GM21737 (cell line): ENCODE data around the gene ERAP2.
A peak's percentile ranks its signal among the peaks of the same experiment; 100 is the strongest.
"Not testable (repeated sequence)": the region's sequence is repeated elsewhere in the genome, so short reads cannot be mapped to it uniquely, and the experiment has no call there.

Experiments
- ATAC-seq: cut with Tn5 transposase; IDR thresholded peaks from one replicate; pipeline ENCODE4 v1.9.1; 2021; ENCODE audit warnings: mild to moderate bottlenecking, moderate library complexity; ENCODE audit not compliant: unreplicated experiment

Gene ERAP2

DNA sequence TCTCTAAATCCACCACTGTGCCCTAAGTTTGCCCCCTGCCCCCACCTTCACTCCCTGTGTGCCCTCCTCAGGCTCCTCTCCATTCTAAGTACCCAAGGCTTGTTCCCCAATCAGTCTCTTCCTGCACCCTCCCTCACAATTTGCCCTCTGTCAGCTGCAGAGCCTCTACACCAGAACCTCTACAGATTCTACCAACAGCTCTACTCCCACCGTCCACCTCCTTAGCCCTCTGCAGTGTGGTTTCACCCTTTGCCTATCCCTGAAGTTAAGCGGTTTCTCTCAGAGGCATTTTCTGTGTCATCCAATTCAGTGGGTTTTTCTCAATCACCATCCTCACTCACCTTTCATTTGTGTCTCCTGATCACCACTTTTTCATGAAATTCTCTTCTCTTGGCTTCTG lies 13.2 kb upstream of the ERAP2 start:
- ATAC-seq: no peak

DNA sequence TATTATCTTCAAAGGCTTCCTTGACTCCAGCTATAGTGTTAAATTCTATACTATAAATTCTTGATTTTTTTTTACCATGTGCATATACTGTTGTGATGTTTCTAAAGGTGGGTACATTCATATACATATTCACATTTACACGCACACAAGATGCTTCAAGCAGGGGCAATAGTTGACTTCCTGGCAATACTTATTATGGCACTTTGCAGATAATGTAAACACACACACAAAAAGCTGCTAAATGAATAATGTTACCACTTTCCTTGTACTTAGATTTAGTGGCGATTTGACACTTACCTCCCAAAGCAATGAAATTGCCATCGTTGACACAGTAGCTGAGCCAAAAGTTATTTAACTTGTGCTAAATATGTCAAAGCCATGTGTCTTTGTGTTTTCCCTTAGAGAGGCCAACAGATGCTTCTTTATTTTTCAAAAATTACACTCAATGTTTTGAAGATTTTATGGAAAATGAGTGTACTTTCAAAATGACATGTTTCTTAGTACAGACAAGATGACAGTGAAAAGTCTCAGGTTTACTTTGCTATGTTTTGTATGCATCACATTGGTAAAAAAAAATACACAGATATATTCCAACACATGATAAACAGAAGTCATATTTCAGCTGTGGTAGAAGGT lies 12.2 kb upstream of the ERAP2 start:
- ATAC-seq: no peak

DNA sequence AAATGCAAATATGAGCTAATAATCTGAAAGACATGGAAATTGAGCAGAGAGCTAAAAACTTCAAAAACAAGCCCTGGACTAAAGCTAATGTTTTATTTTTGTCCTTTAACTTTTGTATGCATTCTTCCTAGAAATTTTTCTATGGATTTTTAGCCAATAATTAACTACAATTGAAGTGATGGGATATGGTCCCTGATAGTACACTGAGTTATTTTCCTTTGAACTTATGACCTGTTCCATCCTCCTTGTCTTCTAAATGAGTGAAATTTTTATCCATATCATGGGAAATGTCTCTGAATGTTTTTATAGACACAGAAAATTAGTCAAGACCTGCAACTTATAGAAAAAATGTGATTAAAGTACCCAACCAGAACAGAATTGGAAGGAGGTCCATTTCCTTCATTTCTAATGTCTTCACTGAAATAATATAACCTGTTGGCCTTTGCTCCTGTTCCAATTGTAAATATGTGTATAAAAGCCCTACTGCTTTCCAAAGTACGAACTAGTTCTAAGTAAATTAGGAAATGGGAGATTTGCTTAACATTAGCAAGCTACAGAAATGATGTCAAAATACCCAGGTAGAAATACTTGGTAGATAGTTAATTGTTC lies 11.3 kb upstream of the ERAP2 start:
- no peak for ATAC-seq

DNA sequence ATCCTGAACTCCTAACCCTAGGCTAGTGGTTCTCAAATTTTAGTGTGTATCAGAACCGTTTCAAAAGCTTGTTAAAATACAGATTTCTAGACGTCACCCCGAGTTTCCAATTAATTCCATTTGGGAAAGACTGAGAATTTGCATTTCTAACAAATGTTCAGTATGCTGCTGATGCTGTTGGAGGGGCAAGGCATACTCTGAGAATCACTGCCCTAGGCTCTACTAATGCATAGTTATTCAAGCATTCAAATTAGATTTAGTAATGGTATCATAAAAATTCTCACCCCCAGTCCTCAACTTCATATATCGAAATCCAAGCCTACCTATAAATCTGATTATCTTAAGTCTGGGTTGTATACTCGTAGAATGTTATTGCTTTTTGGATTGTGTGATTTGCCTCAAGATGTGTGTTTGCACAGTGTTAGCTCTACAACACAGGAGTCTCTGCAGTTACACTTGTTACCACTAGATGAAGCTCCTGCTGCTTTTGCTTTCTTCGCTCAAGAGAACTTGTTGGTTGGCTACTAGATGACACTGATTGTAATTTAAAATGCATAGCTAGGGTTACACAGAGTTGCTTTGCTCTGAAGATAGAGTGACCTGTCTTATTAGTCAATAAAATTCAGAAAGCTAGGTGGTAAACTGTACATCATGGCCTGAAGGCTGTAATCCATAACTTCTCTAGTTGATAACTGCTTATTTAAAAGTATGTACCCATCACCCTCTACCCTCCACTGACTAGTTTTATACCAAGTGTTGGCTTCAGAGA lies 7.5 kb upstream of the ERAP2 start:
- peak; percentile 61 for ATAC-seq

DNA sequence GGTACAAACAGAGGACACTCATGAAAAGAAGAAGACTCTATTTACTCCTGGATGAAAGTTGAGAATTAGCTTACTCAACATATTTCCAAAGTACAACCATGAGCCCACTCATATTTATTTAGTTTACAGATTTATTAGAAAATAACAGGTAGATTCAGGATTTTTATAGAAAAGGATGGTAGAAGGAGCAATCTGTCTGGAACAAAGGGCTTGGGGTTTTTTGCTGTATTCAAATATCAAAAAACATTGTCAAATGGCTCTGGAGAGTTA lies 7.0 kb upstream of the ERAP2 start:
- no peak for ATAC-seq

DNA sequence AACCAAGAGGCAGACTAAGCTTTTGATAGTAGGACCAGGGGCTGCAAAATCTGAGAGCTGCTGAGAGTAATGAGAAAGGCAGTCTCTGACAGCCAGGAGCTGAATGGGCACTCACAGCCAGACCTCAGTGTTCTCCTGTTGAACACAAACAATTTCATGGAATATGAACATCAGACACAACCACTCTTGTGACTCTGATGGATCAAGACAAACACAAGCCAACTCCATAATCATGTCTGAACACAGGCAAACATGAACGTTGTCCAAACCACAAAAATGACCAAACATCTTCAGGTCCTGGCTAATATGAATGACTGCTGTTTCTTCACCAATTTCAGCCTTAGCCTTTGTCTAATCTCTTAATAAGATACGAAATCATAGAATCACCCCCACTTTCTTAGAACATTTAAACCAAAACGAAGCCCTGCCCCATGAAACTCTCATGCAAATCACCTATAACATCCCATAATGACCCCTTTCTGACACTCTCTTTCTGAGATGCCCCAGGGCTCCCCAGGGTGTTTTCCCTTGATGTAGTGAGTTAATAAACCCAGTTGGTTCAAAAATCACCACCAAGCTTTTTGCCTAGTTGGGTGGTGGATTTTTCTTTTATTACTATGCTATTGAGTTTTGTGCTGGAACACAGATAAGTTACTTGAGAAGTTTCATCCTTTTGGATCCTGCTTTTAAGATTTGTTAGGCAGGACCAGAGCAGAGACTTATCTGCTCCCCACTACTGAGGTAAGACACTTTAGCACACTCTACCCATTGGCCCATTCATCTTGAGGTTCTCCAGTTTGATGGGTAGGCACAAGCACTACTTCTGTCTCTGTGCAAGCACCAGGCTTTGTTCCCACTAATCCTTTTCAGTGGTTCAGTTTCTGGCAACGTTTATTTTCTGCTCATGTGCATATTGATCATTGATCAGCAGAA lies 5.9 kb upstream of the ERAP2 start:
- ATAC-seq: peak; percentile 70

DNA sequence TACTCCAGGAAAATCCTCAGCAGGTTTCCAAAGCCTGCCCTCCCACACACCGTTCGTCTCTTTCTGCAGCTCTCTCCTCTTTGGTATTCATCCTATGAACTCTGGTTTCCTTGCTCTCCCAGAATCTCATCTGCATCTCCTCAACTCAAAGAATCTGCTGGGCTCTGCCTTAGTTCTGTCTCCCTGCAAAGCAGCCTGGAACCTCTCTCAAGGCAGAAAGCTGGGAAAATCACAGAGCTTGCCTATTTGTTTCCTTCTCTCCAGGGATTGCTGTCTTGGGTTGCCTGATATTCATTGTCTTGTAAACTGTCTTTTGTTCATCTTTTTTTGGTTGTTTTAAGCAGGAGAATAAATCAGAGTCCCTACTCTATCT lies 5.3 kb upstream of the ERAP2 start:
- ATAC-seq: no peak

DNA sequence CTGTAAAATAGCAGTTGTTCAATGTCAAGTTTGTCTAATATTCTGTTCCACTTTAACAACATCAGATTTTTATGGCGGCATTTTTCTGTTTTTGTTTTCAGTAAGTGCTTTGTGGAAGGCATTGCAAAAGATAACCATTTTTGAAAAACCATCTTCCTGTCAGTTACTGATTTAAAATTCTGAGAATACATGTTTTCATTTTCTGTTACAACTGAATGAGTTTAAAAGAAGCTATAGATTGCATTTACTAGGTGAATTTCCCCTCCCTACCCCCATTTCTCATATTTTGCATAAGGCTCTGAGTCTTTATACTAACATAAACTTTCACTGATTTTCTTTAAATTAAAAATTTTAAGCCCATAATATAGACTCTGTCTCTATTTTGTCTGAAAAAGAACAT lies 4.6 kb upstream of the ERAP2 start:
- no peak for ATAC-seq

DNA sequence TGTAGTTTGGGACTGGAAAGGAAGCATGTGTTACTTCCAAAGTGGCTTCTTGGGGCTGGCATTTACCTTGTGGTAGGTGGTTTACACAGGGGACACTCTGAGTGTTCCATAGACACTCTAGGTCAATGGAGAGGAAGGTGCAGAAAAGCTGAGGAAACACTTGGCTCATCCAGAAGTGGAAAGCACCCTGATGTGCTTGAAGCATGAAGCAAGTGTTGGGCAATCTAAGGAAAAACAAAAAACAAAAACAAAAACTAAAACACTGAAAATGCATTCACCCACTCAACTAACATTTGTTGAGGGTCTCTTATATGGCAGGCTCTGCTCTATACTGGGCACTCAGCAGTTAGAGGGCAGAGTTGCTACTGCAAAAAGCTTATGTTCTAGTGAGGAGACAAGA lies 2.9 kb upstream of the ERAP2 start:
- ATAC-seq: no peak

DNA sequence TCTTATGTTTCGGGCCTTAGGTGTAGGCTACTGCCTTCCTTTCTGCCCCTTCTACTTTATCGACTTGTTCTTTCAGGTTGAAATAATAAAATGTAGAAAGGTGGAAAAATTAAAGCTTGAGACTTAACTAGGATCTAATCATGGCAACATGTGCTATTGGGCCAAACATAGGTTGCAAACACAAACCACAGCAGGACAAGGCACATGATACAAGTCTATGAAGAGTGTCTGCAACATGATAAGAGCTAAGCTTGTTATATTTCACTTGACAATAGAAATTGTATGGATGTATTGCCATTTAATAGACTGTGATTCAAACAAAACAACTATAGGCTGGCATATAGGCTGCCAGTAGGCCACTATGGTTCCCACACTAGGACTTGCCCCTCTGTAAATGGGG lies 1.7 kb upstream of the ERAP2 start:
- no peak for ATAC-seq

DNA sequence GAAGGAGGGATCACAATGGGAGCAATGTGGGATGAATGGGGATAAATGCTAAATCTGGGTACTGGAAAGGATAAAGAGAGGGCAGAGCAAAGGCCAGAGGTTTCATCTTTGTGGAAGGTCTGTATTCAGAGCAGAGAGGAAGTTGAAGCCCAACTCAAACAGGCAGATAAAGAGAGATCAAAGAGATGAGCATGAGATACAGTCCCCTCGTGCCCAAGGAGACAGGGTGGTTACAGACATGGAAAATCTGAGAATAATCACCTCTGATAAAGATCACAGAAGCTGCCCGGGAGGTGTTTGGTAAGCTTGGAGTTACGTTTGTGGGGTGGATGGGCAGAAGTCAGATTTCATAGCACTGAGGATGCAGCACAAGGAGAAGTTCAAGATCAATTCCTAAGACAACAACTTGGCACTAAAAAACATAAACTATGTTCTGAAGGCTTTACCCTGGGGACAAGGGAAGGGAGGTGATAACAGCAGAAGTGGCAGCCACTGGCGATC lies 459 bp upstream of the ERAP2 start:
- peak; percentile 6 for ATAC-seq

DNA sequence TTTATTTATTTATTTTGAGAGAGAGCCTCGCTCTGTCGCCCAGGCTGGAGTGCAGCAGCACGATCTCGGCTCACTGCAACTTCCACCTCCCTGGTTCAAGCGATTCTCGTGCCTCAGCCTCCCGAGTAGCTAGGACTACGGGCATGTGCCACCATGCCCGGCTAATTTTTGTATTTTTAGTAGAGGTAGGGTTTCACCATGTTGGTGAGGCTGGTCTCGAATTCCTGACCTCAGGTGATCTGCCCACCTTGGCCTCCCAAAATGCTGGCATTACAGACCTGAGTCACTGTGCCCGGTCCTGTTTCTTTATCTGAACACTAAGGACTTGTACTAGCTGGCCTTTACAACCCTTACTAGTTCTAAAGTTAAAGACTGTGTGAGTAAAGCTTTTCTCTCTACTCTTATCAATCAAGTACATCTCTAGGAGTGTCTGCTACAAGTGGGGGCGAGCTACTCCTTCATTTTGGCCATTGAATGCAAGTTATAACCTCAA lies 723 bp downstream of the ERAP2 start:
- not testable (repeated sequence) for ATAC-seq

DNA sequence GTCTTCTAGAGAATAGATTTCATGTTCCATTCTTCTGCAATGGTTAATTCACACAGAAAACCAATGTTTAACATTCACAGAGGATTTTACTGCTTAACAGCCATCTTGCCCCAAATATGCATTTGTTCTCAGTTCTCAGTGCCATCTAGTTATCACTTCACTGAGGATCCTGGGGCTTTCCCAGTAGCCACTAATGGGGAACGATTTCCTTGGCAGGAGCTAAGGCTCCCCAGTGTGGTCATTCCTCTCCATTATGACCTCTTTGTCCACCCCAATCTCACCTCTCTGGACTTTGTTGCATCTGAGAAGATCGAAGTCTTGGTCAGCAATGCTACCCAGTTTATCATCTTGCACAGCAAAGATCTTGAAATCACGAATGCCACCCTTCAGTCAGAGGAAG lies 3.4 kb downstream of the ERAP2 start:
- no peak for ATAC-seq

DNA sequence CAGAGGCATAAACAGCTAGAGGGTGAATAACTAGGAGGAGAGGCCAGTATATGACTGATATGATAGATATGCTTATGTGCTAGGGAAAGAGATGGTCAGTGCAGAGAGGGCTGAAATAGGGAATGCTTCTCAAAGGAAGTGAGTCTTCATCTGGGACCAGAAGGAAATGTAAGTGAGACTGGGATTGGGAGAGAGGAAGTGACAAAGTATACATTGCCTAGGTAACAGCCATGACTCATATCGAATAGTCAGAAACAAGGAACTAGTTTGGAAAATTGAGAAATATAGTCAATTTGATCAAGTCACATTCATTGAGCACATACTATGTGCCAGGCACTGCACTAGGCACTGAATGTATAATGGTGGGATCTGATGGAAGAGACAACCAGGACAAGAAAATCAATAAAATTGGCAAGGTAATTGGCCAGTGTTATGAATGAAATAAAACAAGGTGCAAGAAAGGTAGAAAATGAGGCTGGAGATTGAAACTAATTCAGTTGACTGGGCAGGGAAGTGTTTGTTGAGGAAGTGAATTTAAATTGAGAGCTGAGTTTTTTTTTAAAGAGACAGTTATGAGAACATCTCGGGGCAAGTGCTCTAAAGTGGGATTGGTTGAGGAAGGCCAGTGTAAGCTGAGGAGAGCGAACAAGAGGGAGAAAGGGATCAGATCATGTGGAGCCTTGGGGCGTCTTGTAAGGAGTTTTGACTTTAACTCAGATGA lies 4.3 kb downstream of the ERAP2 start:
- no peak for ATAC-seq

DNA sequence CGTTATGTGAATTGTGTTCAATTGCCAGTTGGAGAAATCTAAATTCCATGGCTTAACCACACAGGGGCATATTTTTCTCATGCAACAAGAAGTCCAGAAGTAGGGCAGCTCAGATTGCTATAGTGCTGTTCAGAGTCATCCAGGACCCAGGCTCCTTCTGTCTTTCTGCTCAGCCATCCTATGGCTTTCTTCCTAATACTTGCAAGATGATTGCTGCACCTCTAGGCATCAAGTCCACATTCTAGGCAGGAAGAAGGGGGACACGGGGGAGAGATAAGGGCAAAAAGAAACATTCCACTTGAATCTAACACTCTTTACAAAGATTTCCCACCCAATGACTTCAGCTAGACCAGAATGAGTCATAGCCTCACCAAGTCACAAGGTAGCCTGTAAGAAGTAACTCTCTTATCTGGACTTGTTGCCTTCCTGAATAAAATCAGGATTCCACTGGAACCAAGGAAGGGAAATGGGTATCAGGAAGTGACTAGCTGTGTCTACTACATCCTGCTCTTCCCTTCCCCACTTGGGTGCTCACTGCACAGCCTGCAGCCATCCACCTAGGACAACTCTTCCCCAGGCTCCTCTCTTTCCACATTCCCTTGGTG lies 5.3 kb downstream of the ERAP2 start:
- no peak for ATAC-seq

DNA sequence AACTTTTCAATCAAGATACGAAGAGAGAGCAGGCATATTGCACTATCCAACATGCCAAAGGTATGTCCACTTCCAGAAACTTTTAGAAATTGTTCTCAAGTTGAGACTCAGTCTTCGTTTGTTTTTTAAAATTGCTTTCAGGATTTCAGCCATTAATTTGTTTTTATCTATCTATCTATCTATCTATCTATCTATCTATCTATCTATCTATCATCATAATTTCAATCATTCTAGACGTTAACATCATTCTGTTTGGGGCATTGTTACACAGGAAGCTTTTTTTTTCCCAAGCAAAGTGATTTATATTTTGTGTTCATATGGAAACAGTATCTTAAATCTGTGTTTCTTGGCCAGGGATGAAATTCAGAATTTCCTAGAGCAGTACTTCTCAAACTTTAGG lies 7.6 kb downstream of the ERAP2 start:
- no peak for ATAC-seq

DNA sequence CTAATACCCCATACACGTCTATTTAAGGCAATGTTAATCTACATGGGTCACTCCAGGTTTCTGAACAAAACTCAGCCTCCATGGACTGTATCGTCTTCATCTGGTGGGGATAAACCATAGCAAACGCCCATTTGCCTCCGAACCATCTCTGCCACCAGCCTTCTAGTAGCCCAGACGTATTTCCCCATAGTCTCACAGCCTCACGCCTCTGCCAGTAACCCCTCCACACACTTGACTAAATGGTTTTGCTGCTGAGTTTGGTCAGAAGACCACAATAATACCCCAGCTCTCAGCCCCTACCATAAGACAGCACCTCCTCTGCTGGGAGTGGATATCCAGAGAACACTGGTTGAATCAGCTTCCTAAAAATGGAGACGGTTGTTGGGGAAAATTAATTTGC lies 8.7 kb downstream of the ERAP2 start:
- ATAC-seq: no peak

DNA sequence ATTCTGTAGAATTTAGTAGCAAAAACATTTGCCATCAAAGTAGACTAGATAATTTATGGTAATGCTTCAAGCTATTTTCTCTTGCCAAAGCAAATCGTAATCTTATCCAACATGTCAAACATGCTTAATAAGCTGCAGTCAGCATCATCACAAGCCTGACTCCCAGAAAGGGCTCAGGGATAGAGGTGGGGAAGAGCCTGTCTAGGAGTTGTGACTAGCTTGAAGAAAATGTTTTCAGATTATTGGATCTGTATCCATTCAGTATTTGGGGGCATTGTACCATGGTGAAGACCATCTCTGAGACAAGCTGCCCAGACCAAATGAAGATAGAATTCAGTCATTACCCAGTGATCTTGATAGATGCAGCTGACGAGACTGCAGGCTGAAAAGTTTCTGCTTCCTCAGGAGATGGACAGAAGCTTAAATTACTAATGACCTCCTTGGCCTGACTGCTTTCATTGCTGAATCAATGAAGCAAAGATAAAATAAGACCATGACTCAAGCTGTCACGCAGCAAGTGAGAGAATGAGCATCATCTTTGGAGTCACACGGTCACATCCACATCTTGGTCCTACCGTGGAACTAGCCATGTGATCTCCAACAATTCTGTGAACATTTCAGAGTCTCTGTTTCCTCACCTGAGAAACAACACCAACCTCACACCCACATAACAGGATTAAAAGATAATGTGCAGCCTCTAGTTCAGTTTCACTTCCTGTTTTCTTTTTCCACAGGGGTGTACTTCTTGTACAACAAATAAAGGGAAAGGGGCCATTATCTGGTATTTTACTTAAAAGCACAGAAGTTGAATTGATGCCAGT lies 9.4 kb downstream of the ERAP2 start:
- peak; percentile 79 for ATAC-seq

DNA sequence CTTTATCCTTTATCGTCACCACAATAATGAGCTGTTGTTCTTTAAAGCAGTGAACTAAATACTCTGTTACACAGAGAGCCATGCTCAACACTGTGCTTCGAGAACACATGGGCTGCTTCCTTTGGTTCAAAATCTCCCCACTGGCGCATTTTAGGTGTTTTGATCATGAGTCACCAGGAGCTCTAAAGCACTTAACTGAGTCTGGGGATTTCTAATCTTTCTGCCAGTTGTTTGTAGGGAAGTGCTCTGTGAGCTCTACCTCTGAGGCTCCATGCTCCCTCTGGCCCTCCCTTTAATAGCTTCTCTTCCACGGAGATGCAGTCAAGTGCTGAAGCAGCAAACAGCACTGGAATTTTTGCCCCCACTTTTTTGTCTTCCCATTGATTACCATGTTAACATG lies 17.0 kb downstream of the ERAP2 start:
- no peak for ATAC-seq
